NCI-H69 (cell line): ENCODE results near the gene MSH4.
"Not testable (repeated sequence)": the region's sequence is repeated elsewhere in the genome, so short reads cannot be mapped to it uniquely, and the experiment has no call there.

Experiments used
- DNase-seq: peaks from one replicate; lab custom pipeline; 2025; lab: John Stamatoyannopoulos, UW

MSH4 gene

GRCh38 chr1:75937034-75937433 is 140.4 kb downstream of the MSH4 start:
- DNase-seq = no peak

GRCh38 chr1:75943037-75943436 is 146.4 kb downstream of the MSH4 start:
- DNase-seq = not testable (repeated sequence)

- no peak for DNase-seq
Observed at GRCh38 chr1:75950176-75950575, 153.5 kb downstream of the MSH4 start.

- no peak for DNase-seq
Observed at GRCh38 chr1:75952016-75952415, 155.3 kb downstream of the MSH4 start.

- no peak for DNase-seq
Observed at GRCh38 chr1:75953461-75953860, 156.8 kb downstream of the MSH4 start.

GRCh38 chr1:75954586-75954985 is 157.9 kb downstream of the MSH4 start:
- no peak for DNase-seq
